GM12864 (cell line): ENCODE measurements around the gene NPC1L1.

Source experiments
- DNase-seq: peaks from one replicate; pipeline ENCODE4 v3.0.0-alpha.2; 2011; ENCODE audit warnings: low read depth
- H3K4me3 ChIP-seq: 2 replicates; pipeline ENCODE4 v1.5.1; 2011; ENCODE audit warnings: mild to moderate bottlenecking, low read depth, low read length, control low read depth
- CTCF ChIP-seq: IDR thresholded peaks from 2 replicates; pipeline ENCODE4 v1.5.1; 2011; ENCODE audit warnings: low read depth, mild to moderate bottlenecking, moderate library complexity, low read length, control low read depth, inconsistent platforms; ENCODE audit errors: missing control alignments

Gene NPC1L1

GRCh38 chr7:44463169-44463808, 77.8 kb downstream of the NPC1L1 start:
- DNase-seq: no peak
- H3K4me3 ChIP-seq: no peak overlapping the region
- peak; percentile 33 for TF ChIP-seq CTCF
